ENCODE measurements around the gene CITED4. TPM values are rescaled to one million over a fixed set of nuclear protein-coding genes. Genes with fewer than 3 reads are reported as not detected.

Gene CITED4
- total and polyA plus RNA-seq, 2 donors (not counting 3 experiments of a cell fraction or from before 2014, with no cell fraction given): 3.8 to 11.3 TPM

- no peak overlapping the region for H2AFZ ChIP-seq (ENCODE audit: low read depth, low read length)
These were observed 8.9 kb downstream of the CITED4 start for GRCh38 chr1:40853113-40853884.

GRCh38 chr1:40851643-40852042, 10.5 kb downstream of the CITED4 start:
- no peaks in the 10 kb centered on the region for H3K79me2 ChIP-seq (ENCODE audit: control insufficient read depth, insufficient read depth, low read length)
- H3K4me3 ChIP-seq (replicated peaks in 1 of 3; ENCODE audit: insufficient read depth in 1 of 3, low read depth in 1 of 3, low read length in 3 of 3): no peak overlapping the region
- TF ChIP-seq MAX (IDR thresholded peaks at IDR 0.05; ENCODE audit: insufficient read depth, insufficient read length) (no peak), JUN (IDR thresholded peaks at IDR 0.05; ENCODE audit: borderline replicate concordance, insufficient read depth, insufficient read length, low read depth) (no peak), MYC (IDR thresholded peaks at IDR 0.05; ENCODE audit: low read depth, low read length) (no peak), EZH2 (IDR thresholded peaks at IDR 0.05; ENCODE audit: borderline replicate concordance, low read depth, low read length, severe bottlenecking) (no peak), GATA2 (IDR thresholded peaks at IDR 0.05; ENCODE audit: insufficient read depth, insufficient read length, low read depth, low read length) (no peak), POLR2A (IDR thresholded peaks at IDR 0.05; ENCODE audit: low read depth, low read length) (no peak)
- TF ChIP-seq, protein P1, sequence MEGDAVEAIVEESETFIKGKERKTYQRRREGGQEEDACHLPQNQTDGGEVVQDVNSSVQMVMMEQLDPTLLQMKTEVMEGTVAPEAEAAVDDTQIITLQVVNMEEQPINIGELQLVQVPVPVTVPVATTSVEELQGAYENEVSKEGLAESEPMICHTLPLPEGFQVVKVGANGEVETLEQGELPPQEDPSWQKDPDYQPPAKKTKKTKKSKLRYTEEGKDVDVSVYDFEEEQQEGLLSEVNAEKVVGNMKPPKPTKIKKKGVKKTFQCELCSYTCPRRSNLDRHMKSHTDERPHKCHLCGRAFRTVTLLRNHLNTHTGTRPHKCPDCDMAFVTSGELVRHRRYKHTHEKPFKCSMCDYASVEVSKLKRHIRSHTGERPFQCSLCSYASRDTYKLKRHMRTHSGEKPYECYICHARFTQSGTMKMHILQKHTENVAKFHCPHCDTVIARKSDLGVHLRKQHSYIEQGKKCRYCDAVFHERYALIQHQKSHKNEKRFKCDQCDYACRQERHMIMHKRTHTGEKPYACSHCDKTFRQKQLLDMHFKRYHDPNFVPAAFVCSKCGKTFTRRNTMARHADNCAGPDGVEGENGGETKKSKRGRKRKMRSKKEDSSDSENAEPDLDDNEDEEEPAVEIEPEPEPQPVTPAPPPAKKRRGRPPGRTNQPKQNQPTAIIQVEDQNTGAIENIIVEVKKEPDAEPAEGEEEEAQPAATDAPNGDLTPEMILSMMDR (IDR thresholded peaks at IDR 0.05; ENCODE audit: extremely low read depth in 1 of 2, insufficient read depth in 1 of 2, low read depth in 1 of 2, low read length in 2 of 2): no peak
- POLR2A ChIA-PET: no interaction called here
- CTCF ChIA-PET: interaction anchor here (0.6 to 23.4 kb wide), 8 partner anchors 10 to 260 kb away, joined by 3 to 898 read pairs (median 10); partner anchors contain the start of gene CITED4
- H3K36me3 ChIP-seq (ENCODE audit: control insufficient read depth in 2 of 2, extremely low read depth in 1 of 2, insufficient read depth in 2 of 2, low read length in 2 of 2): no peaks in the 10 kb centered on the region
- H2AFZ ChIP-seq (ENCODE audit: low read depth, low read length): no peak overlapping the region
- H3K9me1 ChIP-seq (replicated peaks; ENCODE audit: control insufficient read depth, extremely low read depth, insufficient read depth, low read length): no peaks in the 10 kb centered on the region
- intact Hi-C loops (cut with micrococcal nuclease): loop anchor here (2.0 kb wide), 2 partner anchors 239 to 319 kb away; no protein-coding TSS in a partner anchor
- H3K4me1 ChIP-seq (ENCODE audit: control insufficient read depth, extremely low read depth, insufficient read depth, low read length): peaks cover 3% of the 10 kb centered on the region
- DNase-seq (ENCODE audit: low read depth, low spot score): no peak
- no peak for FAIRE-seq
- BruUV-seq (replicated peaks): no TSS peak
- H3K27ac ChIP-seq (ENCODE audit: insufficient read depth, low read depth, low read length): no peak overlapping the region
- H4K20me1 ChIP-seq (replicated peaks; ENCODE audit: control insufficient read depth, extremely low read depth, insufficient read depth, low read length): no peaks in the 10 kb centered on the region
- H3K9me3 ChIP-seq (replicated peaks; ENCODE audit: control insufficient read depth, insufficient read depth, low read length): no peaks in the 10 kb centered on the region
- dilution Hi-C loops (cut with MboI; ENCODE audit: extremely low pct_ligation_motif_present, low sequenced_read_pairs): no loop called here
- H3K4me2 ChIP-seq (ENCODE audit: insufficient read depth, low read length): no peak overlapping the region
- no peak overlapping the region for H3K9ac ChIP-seq (replicated peaks; ENCODE audit: extremely low read depth, insufficient read depth, low read length)
- peaks cover 7 to 11% of the 10 kb centered on the region in 2 experiments for H3K27me3 ChIP-seq (ENCODE audit: control insufficient read depth in 2 of 2, insufficient read depth in 2 of 2, low read length in 2 of 2)

More at GRCh38 chr1:40853113-40853884, 8.9 kb downstream of the CITED4 start:
- Histone ChIP-seq H3K4me3 (replicated peaks in 1 of 3; ENCODE audit: insufficient read depth in 1 of 3, low read depth in 1 of 3, low read length in 3 of 3) (no peak overlapping the region), H3K4me2 (ENCODE audit: insufficient read depth, low read length) (no peak overlapping the region), H3K9me3 (replicated peaks; ENCODE audit: control insufficient read depth, insufficient read depth, low read length) (no peaks in the 10 kb centered on the region), H3K9ac (replicated peaks; ENCODE audit: extremely low read depth, insufficient read depth, low read length) (no peak overlapping the region), H4K20me1 (replicated peaks; ENCODE audit: control insufficient read depth, extremely low read depth, insufficient read depth, low read length) (no peaks in the 10 kb centered on the region), H3K36me3 (ENCODE audit: control insufficient read depth in 2 of 2, extremely low read depth in 1 of 2, insufficient read depth in 2 of 2, low read length in 2 of 2) (no peaks in the 10 kb centered on the region), H3K9me1 (replicated peaks; ENCODE audit: control insufficient read depth, extremely low read depth, insufficient read depth, low read length) (no peaks in the 10 kb centered on the region), H3K27me3 (ENCODE audit: control insufficient read depth in 2 of 2, insufficient read depth in 2 of 2, low read length in 2 of 2) (no peaks in the 10 kb centered on the region), H3K4me1 (ENCODE audit: control insufficient read depth, extremely low read depth, insufficient read depth, low read length) (no peaks in the 10 kb centered on the region), H3K79me2 (ENCODE audit: control insufficient read depth, insufficient read depth, low read length) (no peaks in the 10 kb centered on the region), H3K27ac (ENCODE audit: insufficient read depth, low read depth, low read length) (no peak overlapping the region)
- FAIRE-seq: no peak
- dilution Hi-C loops (cut with MboI; ENCODE audit: extremely low pct_ligation_motif_present, low sequenced_read_pairs): no loop called here
- BruUV-seq (replicated peaks): no TSS peak
- ChIA-PET CTCF (interaction anchor here (1.2 to 23.4 kb wide), 3 partner anchors 9 to 95 kb away, joined by 3 to 898 read pairs (median 8); partner anchors contain the start of gene CITED4), POLR2A (interaction anchor here (1.1 kb wide), 1 partner anchor 9 kb away, joined by 3 read pairs; the partner anchor contains the start of gene CITED4)
- TF ChIP-seq GATA2 (IDR thresholded peaks at IDR 0.05; ENCODE audit: insufficient read depth, insufficient read length, low read depth, low read length): no peak
- TF ChIP-seq MYC (IDR thresholded peaks at IDR 0.05; ENCODE audit: low read depth, low read length): no peak
- no peak for TF ChIP-seq JUN (IDR thresholded peaks at IDR 0.05; ENCODE audit: borderline replicate concordance, insufficient read depth, insufficient read length, low read depth)
- TF ChIP-seq EZH2 (IDR thresholded peaks at IDR 0.05; ENCODE audit: borderline replicate concordance, low read depth, low read length, severe bottlenecking): no peak
- no peak for DNase-seq (ENCODE audit: low read depth, low spot score)
- intact Hi-C loops (cut with micrococcal nuclease): no loop called here
